Urothelium cell line (cell line): ENCODE results near the gene ZNF532.
A peak's percentile ranks its signal among the peaks of the same experiment; 100 is the strongest.

ENCODE experiments used
- DNase-seq: peaks from one replicate; pipeline ENCODE4 v3.0.0; 2011; ENCODE audit warnings: low spot score, mixed read lengths
- FAIRE-seq: peaks from 2 replicates; lab custom pipeline; 2011; peaks lifted over from hg19 to GRCh38; lab: Jason Lieb, UNC

ZNF532 gene

GRCh38 chr18:58970943-58971790 is 106.5 kb downstream of the ZNF532 start:
- no peak for FAIRE-seq
- DNase-seq: no peak

DNA sequence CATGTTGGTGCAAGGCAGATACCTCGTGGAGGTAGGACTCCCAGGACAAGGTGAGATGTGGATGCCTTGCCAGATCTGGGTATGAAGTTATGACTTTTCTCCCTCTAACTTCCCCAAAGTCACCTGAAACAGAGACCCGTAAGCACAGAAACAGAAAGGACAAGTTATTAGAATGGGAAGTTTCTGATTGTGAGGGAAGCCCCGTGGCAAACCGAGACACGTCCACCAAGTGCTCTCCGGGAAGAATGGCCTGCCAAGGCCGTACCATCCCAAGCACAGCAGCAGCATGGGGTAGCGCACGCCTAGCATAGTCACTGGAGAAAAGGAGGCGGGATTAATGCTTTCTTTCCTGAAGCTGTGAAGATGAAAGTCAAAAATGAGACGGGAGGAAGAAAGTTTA is 110.6 kb downstream of the ZNF532 start:
- no peak for DNase-seq
- FAIRE-seq: no peak

- DNase-seq: no peak
- no peak for FAIRE-seq
Measured at GRCh38 chr18:58975781-58976180, 111.1 kb downstream of the ZNF532 start.

GRCh38 chr18:58977223-58977622 is 112.5 kb downstream of the ZNF532 start:
- FAIRE-seq (no peak), DNase-seq (peak; percentile 52)

- FAIRE-seq (no peak), DNase-seq (no peak)
Measured at GRCh38 chr18:58977801-58978200, 113.1 kb downstream of the ZNF532 start.

DNA sequence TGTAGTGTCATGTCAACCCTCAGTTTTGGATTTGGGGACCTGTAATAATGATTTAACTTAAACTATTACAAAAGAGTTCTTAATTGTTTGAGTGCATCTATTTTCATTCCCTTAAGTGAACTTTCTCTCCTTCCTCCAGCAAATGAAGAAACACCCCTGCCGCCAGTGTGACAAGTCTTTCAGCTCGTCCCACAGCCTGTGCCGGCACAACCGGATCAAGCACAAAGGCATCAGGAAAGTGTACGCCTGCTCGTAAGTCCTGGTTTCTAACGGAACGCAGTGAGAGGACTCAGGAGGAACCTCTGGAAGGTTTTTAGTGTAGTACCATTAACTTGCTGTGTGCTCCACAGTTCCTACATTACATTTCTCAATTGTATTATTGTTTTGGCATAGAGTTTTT is 114.2 kb downstream of the ZNF532 start:
- FAIRE-seq (no peak), DNase-seq (no peak)

- FAIRE-seq (no peak), DNase-seq (no peak)
Measured at GRCh38 chr18:58979615-58980014, 114.9 kb downstream of the ZNF532 start.

DNA sequence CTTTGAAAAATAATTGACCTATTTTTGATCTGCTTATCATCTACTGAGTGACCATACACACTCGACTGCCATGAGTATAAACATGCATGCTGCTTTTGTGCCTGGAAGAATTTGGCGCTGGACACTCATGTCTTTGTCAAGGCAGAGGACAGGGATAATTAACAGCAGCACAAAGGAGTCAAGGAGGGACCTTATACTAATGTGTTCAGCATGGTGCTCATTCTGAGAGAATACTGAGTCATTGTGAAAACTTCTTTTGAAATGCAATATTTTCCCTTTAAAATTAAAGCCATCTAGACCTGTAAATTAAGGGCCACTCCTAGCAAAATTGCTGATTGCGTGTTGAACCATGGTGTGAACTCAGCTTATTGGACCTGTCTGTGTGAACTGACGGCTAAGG is 116.3 kb downstream of the ZNF532 start:
- FAIRE-seq: no peak

GRCh38 chr18:58983260-58984155 is 118.8 kb downstream of the ZNF532 start:
- FAIRE-seq (no peak), DNase-seq (no peak)

More for the DNA sequence above, 116.3 kb downstream of the ZNF532 start:
- no peak for DNase-seq

GRCh38 chr18:58988600-58988999 is 123.9 kb downstream of the ZNF532 start:
- FAIRE-seq (no peak), DNase-seq (no peak)

DNA sequence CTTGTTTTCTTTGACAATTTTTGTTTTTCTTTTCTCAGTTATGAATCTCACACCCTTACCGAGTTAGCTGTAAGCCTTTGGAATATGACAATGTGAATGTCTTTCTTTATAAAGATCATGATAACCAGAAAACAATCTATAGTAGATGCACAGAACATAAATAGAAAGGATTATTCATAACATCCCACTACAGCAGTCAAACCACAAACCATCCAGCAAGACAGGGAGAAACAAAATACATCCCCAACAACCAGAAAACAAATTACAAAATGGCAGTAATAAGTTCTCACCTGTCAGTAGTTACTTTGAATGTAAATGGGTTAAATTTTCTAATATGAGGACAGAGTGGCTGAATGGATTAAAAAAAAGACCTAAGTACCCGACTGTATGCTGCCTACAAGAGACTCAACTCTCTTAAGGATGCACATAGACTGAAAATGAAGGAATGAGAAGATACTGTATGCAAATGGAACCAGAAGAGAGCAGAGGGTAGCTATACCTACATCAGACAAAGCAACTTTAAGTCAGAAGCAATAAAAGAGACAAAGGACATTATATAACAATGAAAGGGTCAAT is 124.6 kb downstream of the ZNF532 start:
- DNase-seq: no peak

DNA sequence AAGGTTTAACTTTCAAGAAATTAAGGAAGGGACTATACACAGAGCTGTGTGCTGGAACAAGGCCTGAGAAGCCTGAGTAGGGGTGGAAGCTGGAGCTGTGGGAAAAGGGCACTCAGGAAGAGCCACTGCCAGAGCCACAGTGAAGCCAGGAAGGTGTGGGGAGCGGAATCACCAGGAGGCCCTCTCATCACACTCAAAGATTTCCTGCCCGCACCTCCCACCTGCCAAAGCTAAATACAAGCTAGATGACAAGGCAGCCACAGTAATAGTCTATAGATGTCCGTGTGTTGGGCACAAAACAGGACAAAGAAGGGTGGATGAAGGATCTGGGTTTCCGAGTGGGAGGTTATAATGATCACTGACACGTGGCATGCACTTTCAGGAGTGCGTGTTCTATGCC is 126.0 kb downstream of the ZNF532 start:
- no peak for DNase-seq
- FAIRE-seq: no peak

More for the DNA sequence above, 124.6 kb downstream of the ZNF532 start:
- no peak for FAIRE-seq

DNA sequence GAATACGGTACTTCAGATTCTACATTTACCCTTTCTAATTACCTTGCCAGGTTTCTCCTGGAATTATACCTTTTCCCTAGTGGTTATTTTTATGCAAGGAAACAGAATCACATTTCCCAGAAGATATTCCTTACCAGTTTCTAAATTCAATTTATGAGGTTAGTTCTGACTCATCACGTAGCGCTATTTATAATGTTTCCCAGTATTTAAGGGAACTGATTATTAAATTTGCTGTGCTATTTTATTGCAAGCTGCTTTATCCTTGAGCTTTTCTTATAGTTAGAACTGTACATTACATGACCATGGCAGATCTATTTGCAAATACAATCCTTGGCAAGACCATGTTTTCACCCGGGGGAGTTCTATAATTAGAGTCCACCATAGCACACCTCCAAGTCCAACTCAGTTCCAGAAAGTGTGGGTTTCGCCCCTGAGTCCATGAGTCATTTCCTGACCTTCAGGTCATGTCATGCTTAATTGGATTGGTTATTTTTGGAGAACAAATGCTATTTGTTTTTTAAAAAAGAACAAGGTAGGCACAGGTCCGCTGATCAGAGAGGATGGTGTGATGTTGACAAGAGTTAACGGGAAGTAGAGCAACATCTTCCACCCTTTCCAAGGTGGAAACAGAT is 126.6 kb downstream of the ZNF532 start:
- FAIRE-seq (no peak), DNase-seq (no peak)

- DNase-seq (no peak), FAIRE-seq (no peak)
Measured at GRCh38 chr18:58992301-58993231, 127.9 kb downstream of the ZNF532 start.

- DNase-seq (peak; percentile 33), FAIRE-seq (no peak)
Measured at GRCh38 chr18:58993260-58993659, 128.6 kb downstream of the ZNF532 start.

- FAIRE-seq (no peak), DNase-seq (no peak)
Measured at GRCh38 chr18:58995663-58996062, 131.0 kb downstream of the ZNF532 start.

DNA sequence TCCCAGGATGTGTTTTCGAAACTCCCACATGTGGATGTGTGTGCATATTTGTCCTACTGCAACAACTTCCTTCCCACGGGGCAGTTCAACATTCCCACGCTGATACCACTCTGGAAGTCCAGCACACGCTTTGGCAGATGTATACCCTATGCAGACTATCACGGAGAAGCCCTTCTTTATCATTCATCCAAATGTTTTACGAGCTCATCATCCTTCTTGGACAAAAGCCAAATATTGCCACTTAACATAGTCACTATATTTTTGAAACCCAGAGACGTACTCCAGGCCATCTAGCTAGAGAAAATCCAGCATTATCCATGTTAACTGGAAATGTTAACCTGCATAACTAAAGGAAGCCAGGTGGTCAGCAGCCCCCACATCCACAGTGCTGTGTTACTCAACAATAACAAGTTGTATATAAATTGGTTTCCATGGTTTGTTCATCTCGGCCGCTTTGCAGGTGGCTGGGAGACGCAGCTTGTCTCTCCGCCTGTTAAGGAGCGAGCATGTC is 131.5 kb downstream of the ZNF532 start:
- FAIRE-seq (no peak), DNase-seq (no peak)

- FAIRE-seq (no peak), DNase-seq (no peak)
Measured at GRCh38 chr18:58996696-58997095, 132.0 kb downstream of the ZNF532 start.

- DNase-seq (no peak), FAIRE-seq (no peak)
Measured at GRCh38 chr18:58997811-58998337, 133.2 kb downstream of the ZNF532 start.
